HG02571 (cell line): Measurements from ENCODE around the gene KCNMB2.
"Not testable (repeated sequence)": the region's sequence is repeated elsewhere in the genome, so short reads cannot be mapped to it uniquely, and the experiment has no call there.

Experiments
- ATAC-seq: cut with Tn5 transposase; IDR thresholded peaks from one replicate; pipeline ENCODE4 v1.9.1; 2021; ENCODE audit warnings: mild to moderate bottlenecking, moderate library complexity; ENCODE audit not compliant: unreplicated experiment

Gene KCNMB2

DNA sequence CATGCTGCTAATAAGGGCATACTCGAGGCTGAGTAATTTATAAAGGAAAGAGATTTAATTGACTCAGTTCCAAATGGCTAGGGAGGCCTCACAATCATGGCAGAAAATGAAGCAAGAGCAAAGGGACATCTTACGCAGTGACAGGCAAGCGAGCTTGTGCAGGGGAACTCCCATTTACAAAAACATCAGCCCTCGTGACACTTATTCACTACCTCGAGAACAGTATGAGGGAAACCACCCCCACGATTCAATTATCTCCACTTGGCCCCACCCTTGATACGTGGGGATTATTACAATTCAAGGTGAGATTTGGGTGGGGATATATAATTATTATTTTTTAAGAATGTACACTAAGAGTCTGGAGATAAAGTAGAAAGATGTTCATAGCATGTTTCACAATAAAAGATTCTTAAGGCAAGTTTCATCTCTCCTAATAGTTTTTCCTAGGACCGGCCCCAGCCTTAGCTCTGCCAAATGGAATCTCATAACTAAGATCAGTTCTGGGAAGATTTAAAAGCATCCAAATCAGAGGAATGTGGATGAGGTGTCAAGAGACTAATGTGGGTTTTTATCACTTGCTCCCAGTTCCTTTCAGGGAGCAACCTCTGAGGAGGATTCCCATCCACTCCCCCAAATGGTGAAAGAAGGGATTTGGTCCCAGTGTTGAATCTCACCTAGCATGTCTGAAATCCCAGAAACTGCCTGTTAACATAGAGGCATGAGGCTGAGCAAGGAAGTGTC, 314.4 kb downstream of the KCNMB2 start:
- no peak for ATAC-seq

DNA sequence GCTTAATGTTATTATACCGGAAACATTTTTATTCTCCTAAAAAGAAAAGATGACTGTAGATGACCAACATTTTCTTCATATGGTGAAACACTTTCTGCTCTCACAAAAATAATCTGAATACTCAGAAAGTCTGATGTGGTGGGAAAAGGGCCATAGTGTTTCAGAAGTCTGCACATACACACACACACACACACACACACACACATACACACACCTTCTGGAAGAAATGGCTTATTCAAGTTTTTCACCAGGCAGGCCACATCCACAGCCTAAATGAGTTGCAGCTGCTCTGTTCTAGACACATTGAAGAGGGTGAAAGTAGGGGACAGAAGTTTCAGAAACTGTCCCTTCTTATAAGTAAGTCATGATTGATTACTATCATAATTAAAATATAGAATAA, 315.3 kb downstream of the KCNMB2 start:
- ATAC-seq: no peak

DNA sequence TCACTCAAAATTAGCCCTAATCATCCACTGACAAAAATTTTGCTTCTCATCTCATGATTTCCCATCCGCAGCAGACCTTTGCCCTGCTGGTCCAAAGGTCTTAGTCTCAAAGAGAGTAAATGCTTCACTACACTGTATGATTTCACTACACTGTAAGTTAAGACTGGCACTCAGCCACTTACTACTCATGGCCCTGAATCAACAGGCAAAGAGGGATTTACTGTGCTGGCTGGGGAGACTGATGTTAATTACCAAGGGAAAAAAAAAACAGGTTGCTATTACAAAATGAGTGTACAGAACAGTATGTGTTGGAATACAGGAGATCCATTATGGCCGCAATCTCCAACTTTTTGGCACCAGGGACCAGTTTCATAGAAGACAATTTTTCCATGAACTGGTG, 320.6 kb downstream of the KCNMB2 start:
- no peak for ATAC-seq

DNA sequence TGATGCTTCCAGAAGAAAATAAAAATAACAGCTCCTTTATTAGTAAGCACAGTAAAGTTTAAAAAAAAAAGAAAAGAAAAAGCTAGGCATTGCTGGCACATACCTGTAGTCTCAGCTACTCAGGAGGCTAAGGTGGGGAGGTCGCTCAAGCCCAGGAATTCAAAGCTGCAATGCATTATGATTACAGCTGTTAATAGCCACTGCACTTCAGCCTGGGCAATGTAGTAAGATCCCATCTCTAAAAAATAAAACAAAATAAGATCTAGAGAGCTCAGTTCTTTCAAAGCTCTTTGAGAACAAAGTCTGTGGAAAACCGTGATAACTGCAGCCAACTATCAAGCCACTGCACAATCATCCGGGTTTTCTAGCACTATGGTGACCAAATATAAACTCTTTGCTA, 323.1 kb downstream of the KCNMB2 start:
- ATAC-seq: no peak

DNA sequence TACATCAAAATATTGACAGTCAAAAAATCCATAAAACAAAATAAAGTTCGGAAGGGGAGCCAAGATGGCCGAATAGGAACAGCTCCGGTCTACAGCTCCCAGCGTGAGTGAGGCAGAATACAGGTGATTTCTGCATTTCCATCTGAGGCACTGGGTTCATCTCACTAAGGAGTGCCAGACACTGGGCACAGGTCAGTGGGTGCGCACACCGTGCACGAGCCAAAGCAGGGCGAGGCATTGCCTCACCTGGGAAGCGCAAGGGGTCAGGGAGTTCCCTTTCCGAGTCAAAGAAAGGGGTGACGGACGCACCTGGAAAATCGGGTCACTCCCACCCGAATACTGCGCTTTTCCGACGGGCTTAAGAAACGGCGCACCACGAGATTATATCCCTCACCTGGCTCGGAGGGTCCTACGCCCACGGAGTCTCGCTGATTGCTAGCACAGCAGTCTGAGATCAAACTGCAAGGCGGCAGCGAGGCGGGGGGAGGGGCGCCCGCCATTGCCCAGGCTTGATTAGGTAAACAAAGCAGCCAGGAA, 323.7 kb downstream of the KCNMB2 start:
- ATAC-seq: not testable (repeated sequence)

DNA sequence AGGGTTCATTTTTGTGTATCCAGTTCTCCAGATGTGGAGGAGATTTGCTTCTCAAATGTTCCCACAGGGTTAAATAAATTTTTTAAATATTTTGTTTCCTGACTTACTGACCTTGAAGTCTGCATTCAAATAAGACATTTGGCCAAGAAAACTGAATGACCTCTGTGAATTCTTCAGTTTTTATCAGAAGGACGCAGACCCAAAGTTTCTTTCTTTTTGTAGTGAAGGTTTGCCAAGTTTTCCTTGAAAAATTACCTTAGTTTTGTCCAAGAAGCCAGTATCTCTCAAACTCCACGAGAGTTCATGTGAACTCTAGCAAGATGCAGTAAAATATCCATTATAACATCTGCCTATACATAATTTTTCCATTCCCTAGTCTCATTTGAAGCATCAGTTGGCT, 332.4 kb downstream of the KCNMB2 start:
- ATAC-seq: no peak

DNA sequence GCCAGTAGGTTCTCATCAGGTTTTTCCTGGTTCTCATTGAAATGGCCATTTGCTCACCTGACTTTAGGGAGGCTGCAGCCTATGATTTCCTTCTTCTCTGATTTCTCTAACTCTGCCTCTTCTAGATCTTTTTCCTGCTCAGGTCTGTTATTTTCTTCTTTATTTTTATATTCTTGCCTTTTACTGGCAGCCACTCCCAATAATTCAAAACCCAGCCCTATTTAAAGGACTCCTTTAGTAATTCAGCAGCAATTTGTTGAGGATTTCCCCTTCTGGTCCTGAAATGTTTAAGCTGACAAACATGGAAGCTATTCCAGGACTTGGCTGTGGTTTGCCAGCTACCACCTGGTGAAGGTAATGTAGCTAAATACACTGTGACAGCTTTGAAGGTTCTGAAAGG, 333.8 kb downstream of the KCNMB2 start:
- ATAC-seq: no peak

DNA sequence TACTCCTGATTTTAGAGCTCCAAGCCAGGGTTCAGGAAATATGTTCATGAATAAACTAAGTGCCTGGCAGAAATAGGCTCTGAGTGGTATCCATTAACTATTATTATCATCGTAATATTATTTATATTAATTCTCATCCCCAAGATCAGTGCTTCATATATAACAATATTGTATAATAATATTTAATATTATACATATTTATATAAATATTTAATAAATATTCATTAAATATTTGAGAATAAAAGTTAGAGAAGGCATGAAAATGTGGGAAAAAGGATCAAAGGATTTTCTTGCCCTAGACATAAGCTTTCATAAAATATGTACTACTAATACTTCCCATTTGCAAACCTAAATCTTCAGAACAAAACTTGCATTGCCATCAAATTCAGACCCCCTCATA, 338.9 kb downstream of the KCNMB2 start:
- no peak for ATAC-seq

DNA sequence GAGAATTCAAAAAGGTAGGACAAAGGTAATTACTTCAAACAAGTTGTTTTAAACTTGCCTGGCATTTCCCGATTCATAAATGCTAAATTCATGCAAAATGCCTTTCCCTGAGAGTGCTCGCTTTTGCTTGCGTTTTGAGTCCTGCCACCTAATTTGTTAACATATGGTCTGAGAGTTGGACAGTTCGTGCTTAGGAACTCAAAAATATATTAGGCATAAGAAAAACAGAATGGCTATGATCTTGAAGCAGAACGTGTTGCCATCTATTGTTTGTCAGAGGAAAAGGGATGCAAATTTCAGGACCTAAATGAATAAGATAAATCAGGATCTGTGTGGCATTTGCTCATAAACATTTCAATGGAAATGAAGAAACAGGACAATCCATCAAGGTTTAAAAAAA, 339.6 kb downstream of the KCNMB2 start:
- no peak for ATAC-seq

DNA sequence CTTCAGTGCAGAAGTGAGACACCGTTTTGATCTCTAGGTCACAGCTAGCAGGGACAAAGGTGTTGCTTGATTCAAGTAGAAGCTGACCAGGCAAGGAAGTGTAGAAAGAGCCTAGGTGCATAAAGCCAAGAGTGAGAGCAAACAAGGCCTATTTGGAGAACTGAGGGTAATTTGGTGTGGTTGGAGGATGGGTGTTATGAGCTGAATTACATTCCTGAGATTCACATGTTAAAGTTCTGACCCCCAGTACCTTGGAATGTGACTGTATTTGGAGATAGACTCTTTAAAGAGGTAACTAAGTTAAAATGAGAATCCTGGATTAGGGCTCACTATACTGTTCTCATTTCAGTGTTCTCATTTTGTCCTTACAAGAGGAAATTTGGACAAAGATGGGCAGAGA, 344.0 kb downstream of the KCNMB2 start:
- no peak for ATAC-seq
